Stimulated activated CD4-positive, alpha-beta T cell treated with anti-CD3 and anti-CD28 coated beads, TNF-alpha, amount 100 ng/mL, for 4 hours (primary cell): ENCODE results near the gene TTBK1.
A peak's percentile ranks its signal among the peaks of the same experiment; 100 is the strongest.

Experiments
- DNase-seq, 3 experiments: peaks; one replicate each; pipeline ENCODE4 v3.0.0-alpha.2; 2020; ENCODE audit warnings: low read depth in 3 of 3

TTBK1 gene

GRCh38 chr6:43255408-43256054, 12.2 kb downstream of the TTBK1 start:
- no peak for DNase-seq

GRCh38 chr6:43256670-43257366, 13.5 kb downstream of the TTBK1 start:
- no peak for DNase-seq

GRCh38 chr6:43257367-43258145, 14.3 kb downstream of the TTBK1 start:
- DNase-seq: no peak

GRCh38 chr6:43258180-43258579, 14.9 kb downstream of the TTBK1 start:
- no peak for DNase-seq

GRCh38 chr6:43258807-43259686, 15.8 kb downstream of the TTBK1 start:
- DNase-seq: no peak

GRCh38 chr6:43260791-43261190, 17.5 kb downstream of the TTBK1 start:
- DNase-seq: no peak

- DNase-seq: no peak
Observed at GRCh38 chr6:43261198-43261597, 17.9 kb downstream of the TTBK1 start.

GRCh38 chr6:43262000-43262779, 18.9 kb downstream of the TTBK1 start:
- DNase-seq: no peak

- no peak for DNase-seq
Observed at GRCh38 chr6:43262780-43263313, 19.6 kb downstream of the TTBK1 start.

- DNase-seq: peak; percentile 59 to 64 (median 63)
Observed at GRCh38 chr6:43263314-43264178, 20.3 kb downstream of the TTBK1 start.

GRCh38 chr6:43264599-43265145, 21.4 kb downstream of the TTBK1 start:
- no peak for DNase-seq

GRCh38 chr6:43265564-43265963, 22.3 kb downstream of the TTBK1 start:
- DNase-seq: no peak

- DNase-seq: no peak
Observed at GRCh38 chr6:43267619-43268354, 24.5 kb downstream of the TTBK1 start.

GRCh38 chr6:43268355-43268700, 25.0 kb downstream of the TTBK1 start:
- no peak for DNase-seq

GRCh38 chr6:43268782-43269272, 25.5 kb downstream of the TTBK1 start:
- DNase-seq: no peak

- DNase-seq: peak in 2 of 3 experiments; percentile 23 to 41
Observed at GRCh38 chr6:43269273-43270007, 26.2 kb downstream of the TTBK1 start.

- DNase-seq: no peak
Observed at GRCh38 chr6:43271103-43271815, 28.0 kb downstream of the TTBK1 start.
